Effector memory CD4-positive, alpha-beta T cell (primary cell): ENCODE data around the gene TOMT.

ENCODE experiments used
- DNase-seq, 3 donors: peaks; one replicate each; pipeline ENCODE4 v3.0.0-alpha.2; 2020
- H3K27ac ChIP-seq: 2 replicates; pipeline ENCODE4 v1.7.0; 2013; ENCODE audit warnings: mild to moderate bottlenecking, low read length, moderate library complexity; ENCODE audit not compliant: insufficient read depth, poor library complexity, severe bottlenecking
- H3K27me3 ChIP-seq: replicated peaks from 2 replicates; pipeline ENCODE4 v1.7.0; 2013; ENCODE audit warnings: mild to moderate bottlenecking, low read length; ENCODE audit not compliant: insufficient read depth, control insufficient read depth, poor library complexity, severe bottlenecking
- H3K36me3 ChIP-seq: 2 replicates; pipeline ENCODE4 v1.7.0; 2013; ENCODE audit warnings: mild to moderate bottlenecking, low read length, moderate library complexity; ENCODE audit not compliant: control insufficient read depth, insufficient read depth
- H3K4me1 ChIP-seq: 2 replicates; pipeline ENCODE4 v1.7.0; 2013; ENCODE audit warnings: low read length, mild to moderate bottlenecking; ENCODE audit not compliant: control insufficient read depth, insufficient read depth, poor library complexity, severe bottlenecking
- H3K4me3 ChIP-seq: 2 replicates; pipeline ENCODE4 v1.7.0; 2013; ENCODE audit warnings: low read length, low read depth, mild to moderate bottlenecking; ENCODE audit not compliant: insufficient read depth, poor library complexity, severe bottlenecking
- H3K9me3 ChIP-seq: 2 replicates; pipeline ENCODE4 v1.7.0; 2013; ENCODE audit warnings: mild to moderate bottlenecking, low read length, moderate library complexity; ENCODE audit not compliant: control insufficient read depth

Gene TOMT

GRCh38 chr11:72075109-72075508 is 30.6 kb upstream of the TOMT start:
- no peak for DNase-seq
- no peak overlapping the region for H3K27ac ChIP-seq
- peaks cover 4% of the 10 kb centered on the region for H3K36me3 ChIP-seq
- H3K4me3 ChIP-seq: no peak overlapping the region
- H3K27me3 ChIP-seq: no peaks in the 10 kb centered on the region
- no peaks in the 10 kb centered on the region for H3K9me3 ChIP-seq
- H3K4me1 ChIP-seq: peaks cover 6% of the 10 kb centered on the region

GRCh38 chr11:72075756-72076155 is 30.0 kb upstream of the TOMT start:
- DNase-seq: no peak
- Histone ChIP-seq H3K27me3 (no peaks in the 10 kb centered on the region), H3K4me3 (no peak overlapping the region), H3K4me1 (peaks cover 6% of the 10 kb centered on the region), H3K27ac (no peak overlapping the region), H3K36me3 (peaks cover 4% of the 10 kb centered on the region), H3K9me3 (no peaks in the 10 kb centered on the region)

- Histone ChIP-seq H3K9me3 (no peaks in the 10 kb centered on the region), H3K36me3 (peaks cover 4% of the 10 kb centered on the region), H3K27me3 (no peaks in the 10 kb centered on the region), H3K4me1 (peaks cover 11% of the 10 kb centered on the region), H3K27ac (no peak overlapping the region), H3K4me3 (no peak overlapping the region)
- DNase-seq: no peak
These were observed 27.2 kb upstream of the TOMT start for GRCh38 chr11:72078477-72078876.

GRCh38 chr11:72079819-72080325 is 25.9 kb upstream of the TOMT start:
- H3K27ac ChIP-seq: peak overlapping the region; percentile 82
- peak in 1 of 3 donors; percentile 35 for DNase-seq
- H3K4me1 ChIP-seq: peaks cover 11% of the 10 kb centered on the region
- no peaks in the 10 kb centered on the region for H3K9me3 ChIP-seq
- peaks cover 4% of the 10 kb centered on the region for H3K36me3 ChIP-seq
- peak overlapping the region; percentile 66 for H3K4me3 ChIP-seq
- no peaks in the 10 kb centered on the region for H3K27me3 ChIP-seq

GRCh38 chr11:72080326-72081183 is 25.2 kb upstream of the TOMT start, which contains the start of the genes LRRC51 and NUMA1:
LRRC51 (plus strand) TSS chr11:72080850; CDS start chr11:72089084, 8,234 bp downstream.
NUMA1 (minus strand) TSS chr11:72080542; CDS start chr11:72035943, 44,599 bp downstream.
- peak within 1 kb of the TSS; percentile 66 for H3K4me3 ChIP-seq
- peak; percentile 99 to 100 (median 99) for DNase-seq
- peak within 1 kb of the TSS; percentile 82 for H3K27ac ChIP-seq
- peaks cover 3% of the 10 kb centered on the region for H3K36me3 ChIP-seq
- no peaks in the 10 kb centered on the region for H3K9me3 ChIP-seq
- no peaks in the 10 kb centered on the region for H3K27me3 ChIP-seq
- peaks cover 11% of the 10 kb centered on the region for H3K4me1 ChIP-seq

GRCh38 chr11:72081184-72081644 is 24.5 kb upstream of the TOMT start:
- no peak for DNase-seq
- H3K27me3 ChIP-seq: no peaks in the 10 kb centered on the region
- peaks cover 11% of the 10 kb centered on the region for H3K4me1 ChIP-seq
- H3K4me3 ChIP-seq: peak overlapping the region; percentile 32
- peak overlapping the region; percentile 82 for H3K27ac ChIP-seq
- no peaks in the 10 kb centered on the region for H3K36me3 ChIP-seq
- H3K9me3 ChIP-seq: no peaks in the 10 kb centered on the region

GRCh38 chr11:72081821-72082453 is 23.8 kb upstream of the TOMT start:
- H3K9me3 ChIP-seq: no peaks in the 10 kb centered on the region
- DNase-seq: no peak
- no peaks in the 10 kb centered on the region for H3K27me3 ChIP-seq
- H3K36me3 ChIP-seq: no peaks in the 10 kb centered on the region
- no peak overlapping the region for H3K27ac ChIP-seq
- H3K4me1 ChIP-seq: peaks cover 11% of the 10 kb centered on the region
- H3K4me3 ChIP-seq: no peak overlapping the region

- DNase-seq: no peak
- Histone ChIP-seq H3K27me3 (no peaks in the 10 kb centered on the region), H3K9me3 (no peaks in the 10 kb centered on the region), H3K27ac (no peak overlapping the region), H3K4me1 (peaks cover 11% of the 10 kb centered on the region), H3K4me3 (no peak overlapping the region), H3K36me3 (no peaks in the 10 kb centered on the region)
These were observed 22.3 kb upstream of the TOMT start for GRCh38 chr11:72083414-72083813.

GRCh38 chr11:72084076-72084475 is 21.6 kb upstream of the TOMT start:
- Histone ChIP-seq H3K4me3 (no peak overlapping the region), H3K27ac (no peak overlapping the region), H3K36me3 (no peaks in the 10 kb centered on the region), H3K27me3 (no peaks in the 10 kb centered on the region), H3K9me3 (no peaks in the 10 kb centered on the region), H3K4me1 (peaks cover 6% of the 10 kb centered on the region)
- DNase-seq: no peak

GRCh38 chr11:72084965-72085364 is 20.8 kb upstream of the TOMT start:
- no peak for DNase-seq
- no peaks in the 10 kb centered on the region for H3K9me3 ChIP-seq
- H3K27me3 ChIP-seq: no peaks in the 10 kb centered on the region
- peaks cover 6% of the 10 kb centered on the region for H3K4me1 ChIP-seq
- H3K36me3 ChIP-seq: no peaks in the 10 kb centered on the region
- no peak overlapping the region for H3K4me3 ChIP-seq
- H3K27ac ChIP-seq: no peak overlapping the region
